Fibroblast of lung (primary cell): ENCODE measurements around the gene NXN.

Experiments used
- EZH2 ChIP-seq: IDR thresholded peaks from 2 replicates; pipeline ENCODE4 v1.5.1; 2012; ENCODE audit warnings: low read length, control low read depth, mild to moderate bottlenecking; ENCODE audit errors: missing control alignments
- TF ChIP-seq, protein P1 (sequence below), 2 donors: IDR thresholded peaks in 1 of 2; conservative IDR thresholded peaks in 1 of 2; 1 replicate in 1 of 2; 2 replicates in 1 of 2; pipeline ENCODE4 v1.5.1; 2011 to 2012; ENCODE audit warnings: low read length in 2 of 2, control low read depth in 1 of 2, inconsistent platforms in 1 of 2, low read depth in 1 of 2, mild to moderate bottlenecking in 1 of 2

- TF ChIP-seq, protein P1, sequence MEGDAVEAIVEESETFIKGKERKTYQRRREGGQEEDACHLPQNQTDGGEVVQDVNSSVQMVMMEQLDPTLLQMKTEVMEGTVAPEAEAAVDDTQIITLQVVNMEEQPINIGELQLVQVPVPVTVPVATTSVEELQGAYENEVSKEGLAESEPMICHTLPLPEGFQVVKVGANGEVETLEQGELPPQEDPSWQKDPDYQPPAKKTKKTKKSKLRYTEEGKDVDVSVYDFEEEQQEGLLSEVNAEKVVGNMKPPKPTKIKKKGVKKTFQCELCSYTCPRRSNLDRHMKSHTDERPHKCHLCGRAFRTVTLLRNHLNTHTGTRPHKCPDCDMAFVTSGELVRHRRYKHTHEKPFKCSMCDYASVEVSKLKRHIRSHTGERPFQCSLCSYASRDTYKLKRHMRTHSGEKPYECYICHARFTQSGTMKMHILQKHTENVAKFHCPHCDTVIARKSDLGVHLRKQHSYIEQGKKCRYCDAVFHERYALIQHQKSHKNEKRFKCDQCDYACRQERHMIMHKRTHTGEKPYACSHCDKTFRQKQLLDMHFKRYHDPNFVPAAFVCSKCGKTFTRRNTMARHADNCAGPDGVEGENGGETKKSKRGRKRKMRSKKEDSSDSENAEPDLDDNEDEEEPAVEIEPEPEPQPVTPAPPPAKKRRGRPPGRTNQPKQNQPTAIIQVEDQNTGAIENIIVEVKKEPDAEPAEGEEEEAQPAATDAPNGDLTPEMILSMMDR (conservative IDR thresholded peaks at IDR 0.05 in 1 of 2, IDR thresholded peaks at IDR 0.05 in 1 of 2; ENCODE audit: low read depth in 1 of 2, low read length in 2 of 2), result no peak
- TF ChIP-seq EZH2, result no peak
Measured at GRCh38 chr17:752620-753219, 226.9 kb downstream of the NXN start.
